Ramos (cell line): ENCODE measurements around the gene HRK.
"Not testable (repeated sequence)": the region's sequence is repeated elsewhere in the genome, so short reads cannot be mapped to it uniquely, and the experiment has no call there.

Experiments
- in situ Hi-C: fragments of 300-500 bp; cut with MboI; formaldehyde crosslinking; loops from one replicate; pipeline ENCODE4 v1.14.3; 2022; ENCODE audit warnings: low sequenced_read_pairs; ENCODE audit not compliant: unreplicated experiment

The HRK gene

DNA sequence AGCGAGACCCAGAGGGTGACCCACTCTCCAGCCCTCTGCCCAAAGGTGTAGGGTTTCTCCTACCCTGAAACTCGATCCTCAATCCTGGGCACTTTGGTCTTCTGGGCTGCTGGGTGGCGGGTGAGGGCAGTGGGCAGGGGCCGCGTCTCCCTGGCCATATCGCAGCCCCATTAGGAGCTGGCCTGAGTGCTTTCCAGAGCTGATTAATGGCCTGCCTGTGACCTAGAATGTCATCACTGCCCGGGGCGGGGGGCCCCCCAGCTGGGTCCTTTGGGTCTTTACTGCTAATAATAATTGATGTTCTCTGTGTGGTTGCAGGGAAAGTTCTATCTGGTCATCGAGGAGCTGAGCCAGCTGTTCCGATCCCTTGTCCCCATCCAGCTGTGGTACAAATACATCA is 47.8 kb downstream of the HRK start:
- in situ Hi-C loops: no loop called here

DNA sequence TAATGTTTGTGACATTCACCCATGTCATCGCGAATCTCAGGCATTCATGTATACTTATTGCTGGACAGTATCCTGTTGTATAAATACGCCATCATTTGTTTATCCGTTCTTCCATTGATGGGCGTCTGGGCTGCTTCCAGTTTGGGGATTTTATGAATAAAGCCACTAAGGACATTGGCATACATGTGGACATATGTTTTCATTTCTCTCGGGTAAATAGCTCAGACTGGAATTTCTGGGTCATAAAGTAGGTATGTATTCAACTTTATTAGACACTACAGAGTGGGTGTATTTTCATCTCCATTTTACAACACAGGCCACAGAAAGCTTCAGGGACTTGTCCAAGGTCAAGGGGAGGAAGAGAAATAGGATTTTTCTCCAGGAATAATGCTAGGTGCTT is 48.9 kb downstream of the HRK start:
- in situ Hi-C loops: no loop called here

DNA sequence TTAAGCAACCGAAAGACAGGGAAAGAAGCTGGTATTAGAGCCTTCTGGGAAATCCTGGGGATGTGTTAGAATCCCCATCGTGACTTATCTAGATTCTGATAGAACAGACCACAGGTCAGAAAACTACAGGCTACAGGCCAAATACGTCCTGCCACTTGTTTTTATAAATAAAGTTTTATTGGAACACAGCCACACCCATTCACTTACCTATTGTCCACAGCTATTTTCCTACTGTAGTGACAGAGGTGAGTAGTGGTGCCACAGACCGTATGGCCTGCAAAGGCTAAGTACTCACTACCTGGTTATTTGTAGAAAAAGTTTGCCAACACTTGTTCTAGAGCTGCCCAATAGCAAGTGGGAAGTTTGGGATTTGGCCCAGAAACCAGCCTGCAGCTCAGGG is 53.8 kb downstream of the HRK start:
- in situ Hi-C loops: no loop called here

DNA sequence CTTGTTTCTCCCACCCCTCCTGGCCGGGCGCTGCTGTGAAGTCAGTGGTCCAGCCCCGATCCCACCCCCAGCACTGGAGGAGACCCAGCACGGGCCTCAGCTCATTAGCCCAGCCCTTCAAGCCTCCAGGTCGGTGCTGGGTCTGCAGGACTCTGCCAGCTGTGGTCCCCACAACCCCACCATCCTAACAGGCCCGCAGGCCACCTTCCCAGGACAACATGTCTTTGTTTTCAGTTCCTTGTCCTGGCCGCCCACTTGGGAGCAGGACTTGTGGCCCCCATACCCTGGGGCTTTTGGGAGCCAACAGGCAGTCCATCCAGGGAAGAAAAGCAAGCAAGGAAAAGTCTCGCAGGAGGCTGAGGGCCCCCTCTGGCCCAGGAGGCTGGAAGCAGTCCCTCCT is 60.0 kb downstream of the HRK start:
- in situ Hi-C loops: no loop called here

DNA sequence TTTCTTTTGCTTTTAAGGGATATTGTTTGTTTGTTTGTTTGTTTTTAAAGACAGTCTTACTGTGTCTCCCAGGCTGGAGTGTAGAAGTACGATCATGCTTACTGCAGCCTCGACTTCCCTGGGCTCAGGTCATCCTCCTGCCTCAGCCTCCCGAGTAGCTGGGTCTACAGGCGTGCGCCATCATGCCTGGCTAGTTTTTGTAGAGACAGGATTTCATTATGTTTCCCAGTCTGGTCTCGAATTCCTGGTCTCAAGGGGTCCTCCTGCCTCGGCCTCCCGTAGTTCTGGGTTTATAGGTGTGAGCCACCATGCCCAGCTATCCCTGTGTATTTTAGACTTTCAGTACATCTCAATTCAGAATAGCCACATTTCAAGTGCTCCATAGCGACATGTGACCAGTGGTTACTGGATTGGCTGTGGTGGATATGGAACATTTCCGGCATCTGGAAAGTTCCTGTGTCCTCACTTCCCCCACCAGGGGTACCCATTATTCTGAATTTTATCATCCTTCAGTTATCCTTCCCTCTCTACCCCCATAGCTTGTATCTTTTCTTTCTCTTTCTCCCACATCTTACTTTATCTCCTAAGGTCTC is 61.1 kb downstream of the HRK start:
- in situ Hi-C loops: no loop called here

DNA sequence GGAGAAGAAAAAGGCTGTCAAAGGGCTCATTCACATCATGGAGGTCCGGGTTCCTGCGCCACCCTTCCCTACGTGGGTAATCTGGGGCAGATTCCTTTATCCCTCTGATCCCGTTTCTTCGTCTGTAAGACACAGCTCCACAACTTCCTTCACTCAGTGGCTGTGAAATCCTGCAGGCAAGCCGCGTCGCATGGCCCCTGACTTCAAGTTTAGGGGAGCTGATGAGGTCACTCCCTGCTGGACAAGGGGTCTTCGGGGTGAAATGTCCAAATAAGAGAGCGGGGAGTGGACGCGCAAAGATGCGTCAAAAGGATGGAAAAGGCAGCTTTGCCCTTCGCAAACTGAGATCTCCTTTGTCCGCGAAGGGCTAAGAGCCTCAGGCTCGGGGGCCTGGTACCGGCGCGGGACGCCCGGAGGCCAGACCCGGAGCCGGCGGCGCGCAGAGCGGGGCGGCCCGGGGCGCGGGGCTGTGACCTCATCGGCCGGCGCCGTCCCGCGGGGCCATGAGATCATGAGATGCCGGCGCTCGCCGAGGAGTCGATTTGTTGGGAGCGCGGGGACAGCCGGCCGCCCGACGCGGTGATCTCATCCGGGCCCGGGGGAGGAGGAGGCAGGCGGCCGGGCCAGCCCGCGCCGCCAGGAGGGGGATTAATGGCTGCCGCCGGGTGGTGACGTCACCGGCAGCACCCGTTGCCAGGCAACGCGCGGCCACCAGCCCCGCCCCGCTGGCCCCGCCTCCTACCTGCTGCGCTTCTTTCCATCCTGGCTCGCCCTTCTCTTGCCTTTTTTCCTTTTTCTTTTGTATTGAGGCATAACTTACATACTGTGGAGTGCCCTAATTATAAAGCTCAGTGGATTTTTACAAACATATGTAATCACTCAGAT is 62.1 kb downstream of the HRK start:
- in situ Hi-C loops: no loop called here

DNA sequence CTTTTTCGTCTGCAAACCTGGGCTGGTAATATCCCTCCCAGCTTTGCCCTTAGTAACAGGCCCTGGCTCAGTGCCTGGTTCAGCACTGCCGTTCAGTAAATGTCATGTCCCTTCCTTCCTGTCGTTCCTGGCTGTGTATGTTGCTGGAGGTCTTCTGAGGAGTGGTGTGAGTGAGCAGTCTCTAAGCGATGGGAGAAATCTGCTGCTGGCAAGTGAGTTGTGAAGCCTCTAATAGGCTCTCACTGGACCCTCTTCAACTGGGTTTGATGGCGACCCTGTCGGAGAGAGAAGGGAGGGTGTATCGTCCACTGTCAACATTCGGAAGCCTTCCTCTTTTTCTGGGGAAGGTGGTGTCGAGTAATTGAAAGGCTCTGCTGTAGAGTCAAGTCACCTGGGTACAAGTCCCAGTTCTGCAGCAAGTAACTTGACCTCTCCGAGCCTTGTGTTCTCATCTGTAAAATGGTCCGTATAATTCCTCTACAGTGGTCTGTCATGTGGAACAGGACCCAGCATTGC is 62.8 kb downstream of the HRK start:
- in situ Hi-C loops: no loop called here

DNA sequence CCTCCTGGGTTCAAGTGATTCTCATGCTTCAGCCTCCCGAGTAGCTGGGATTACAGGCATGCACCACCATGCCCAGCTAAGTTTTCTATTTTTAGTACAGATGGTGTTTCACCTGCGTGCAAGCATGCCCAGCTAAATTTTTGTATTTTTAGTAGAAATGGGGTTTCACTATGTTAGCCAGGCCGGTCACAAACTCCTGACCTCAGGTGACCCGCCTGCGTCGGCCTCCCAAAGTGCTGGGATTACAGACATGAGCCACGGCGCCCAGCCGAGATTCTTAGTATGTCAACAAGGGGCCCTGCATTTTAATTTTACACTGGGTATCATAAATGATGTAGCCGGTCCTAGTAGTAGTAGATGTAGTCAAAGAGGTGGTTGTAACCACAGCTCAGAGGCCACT is 66.5 kb downstream of the HRK start:
- in situ Hi-C loops: not testable (repeated sequence)

DNA sequence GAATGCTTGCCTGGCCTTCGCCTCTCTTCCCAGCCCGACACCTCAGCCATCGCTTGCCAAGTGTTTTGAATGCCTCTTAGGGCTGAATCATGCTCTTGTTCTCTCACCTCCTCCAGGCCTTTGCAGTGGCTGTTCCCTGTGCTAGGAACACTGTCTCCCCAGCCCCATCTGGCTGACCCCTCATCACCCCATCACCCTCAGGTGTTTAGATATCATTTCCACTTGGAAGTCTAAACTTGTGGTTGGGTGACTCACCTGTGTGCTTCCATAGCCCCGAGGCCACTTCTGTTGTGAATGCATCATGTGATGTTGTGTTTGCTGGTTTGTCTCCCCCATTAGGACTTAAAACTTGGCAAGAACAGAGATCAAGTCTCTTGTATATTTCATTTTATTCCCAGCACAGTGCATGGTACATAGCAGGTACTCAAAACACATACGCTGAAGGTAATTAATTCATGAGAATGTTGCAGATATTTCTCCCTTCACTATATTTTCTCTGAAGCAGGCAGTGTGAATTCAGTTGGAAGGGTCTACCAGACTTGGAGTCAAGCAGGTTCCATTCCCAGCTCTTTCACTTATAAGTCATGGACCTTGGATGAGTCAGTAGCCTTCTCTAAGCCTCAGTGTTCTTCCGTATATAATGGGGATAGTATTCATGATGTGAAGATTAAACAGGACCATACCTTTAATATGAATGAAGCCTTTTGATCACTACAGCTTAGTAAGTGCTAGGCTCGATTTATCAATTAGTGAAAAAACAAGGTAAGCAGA is 67.8 kb downstream of the HRK start:
- in situ Hi-C loops: no loop called here

DNA sequence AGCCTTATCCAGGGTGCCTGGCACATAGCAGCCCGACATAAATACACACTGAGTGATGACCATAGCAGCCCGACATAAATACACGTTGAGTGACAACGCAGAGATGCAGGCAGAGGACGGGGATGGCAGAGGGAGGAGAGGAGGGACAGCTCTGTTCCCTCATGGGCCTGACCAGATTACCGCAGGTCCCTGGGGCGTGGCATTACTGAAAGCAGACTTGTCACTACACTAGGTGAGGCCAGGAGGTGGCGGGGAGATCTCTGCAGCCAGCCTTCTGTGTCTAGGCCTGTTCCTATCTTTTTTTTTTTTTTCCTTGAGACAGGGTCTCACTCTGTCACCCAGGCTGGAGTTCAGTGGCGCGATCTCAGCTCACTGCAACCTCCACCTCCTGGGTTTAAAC is 69.0 kb downstream of the HRK start:
- in situ Hi-C loops: no loop called here

DNA sequence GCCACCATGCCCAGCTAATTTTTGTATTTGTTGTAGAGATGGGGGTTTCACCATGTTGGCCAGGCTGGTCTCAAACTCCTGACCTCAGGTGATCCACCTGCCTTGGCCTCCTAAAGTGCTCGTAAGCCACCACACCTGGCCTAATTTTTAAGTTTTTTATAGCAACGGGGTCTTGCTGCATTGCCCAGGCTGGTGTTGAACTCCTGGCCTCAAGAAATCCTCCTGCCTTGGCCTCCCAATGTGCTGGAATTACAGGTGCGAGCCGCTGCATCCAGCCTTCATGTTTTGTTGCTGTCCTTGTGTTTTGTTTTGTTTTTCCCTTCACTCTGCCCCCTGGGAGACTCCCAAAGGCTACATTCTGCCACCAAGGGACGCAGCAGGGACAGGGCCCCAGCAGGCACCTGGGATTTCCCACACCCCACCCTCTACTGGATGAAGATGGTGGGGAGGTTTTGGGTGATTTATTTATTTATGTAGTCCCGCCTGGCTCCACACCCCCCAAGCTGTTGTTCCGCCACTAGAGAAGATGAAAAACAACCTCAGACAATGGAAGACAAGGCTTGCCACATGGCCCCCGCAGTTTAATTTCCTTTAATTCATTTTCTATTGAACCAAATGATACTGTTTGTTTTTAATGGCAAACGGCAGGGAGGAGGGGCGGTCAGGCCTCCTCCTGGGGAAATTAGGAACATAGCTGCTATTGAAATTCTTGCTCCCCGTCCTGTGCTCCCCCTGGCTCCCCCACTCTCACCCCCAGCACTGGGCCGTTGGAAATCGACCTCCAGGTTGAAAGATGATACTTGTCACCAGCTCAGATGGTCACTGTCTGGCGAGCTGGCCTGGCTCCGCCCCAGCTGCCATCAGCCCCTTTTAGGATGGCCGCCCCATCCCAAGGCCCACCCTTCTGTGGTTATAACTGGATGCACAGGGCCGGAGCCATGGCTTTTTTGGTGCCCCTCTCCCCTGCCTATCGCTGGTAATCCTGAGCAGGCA is 72.8 kb downstream of the HRK start:
- in situ Hi-C loops: no loop called here

DNA sequence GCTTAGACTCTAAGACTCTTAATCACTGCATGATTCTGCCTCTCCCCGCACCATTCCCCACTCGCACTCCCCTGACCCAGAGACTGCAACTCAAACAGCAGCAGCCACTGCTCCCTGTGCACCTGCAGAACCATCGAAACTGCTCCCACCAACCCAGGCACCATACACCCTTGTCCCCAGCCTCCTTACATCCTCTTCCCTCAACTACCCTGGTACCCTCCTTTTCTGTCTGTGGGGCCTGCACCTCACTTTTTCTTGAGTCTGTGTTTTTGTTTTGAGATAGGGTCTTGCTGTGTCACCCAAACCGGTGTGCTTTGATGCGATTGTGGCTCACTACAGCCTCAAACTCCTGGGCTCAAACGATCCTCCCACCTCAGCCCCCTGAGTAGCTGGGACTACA is 73.7 kb downstream of the HRK start:
- in situ Hi-C loops: no loop called here

DNA sequence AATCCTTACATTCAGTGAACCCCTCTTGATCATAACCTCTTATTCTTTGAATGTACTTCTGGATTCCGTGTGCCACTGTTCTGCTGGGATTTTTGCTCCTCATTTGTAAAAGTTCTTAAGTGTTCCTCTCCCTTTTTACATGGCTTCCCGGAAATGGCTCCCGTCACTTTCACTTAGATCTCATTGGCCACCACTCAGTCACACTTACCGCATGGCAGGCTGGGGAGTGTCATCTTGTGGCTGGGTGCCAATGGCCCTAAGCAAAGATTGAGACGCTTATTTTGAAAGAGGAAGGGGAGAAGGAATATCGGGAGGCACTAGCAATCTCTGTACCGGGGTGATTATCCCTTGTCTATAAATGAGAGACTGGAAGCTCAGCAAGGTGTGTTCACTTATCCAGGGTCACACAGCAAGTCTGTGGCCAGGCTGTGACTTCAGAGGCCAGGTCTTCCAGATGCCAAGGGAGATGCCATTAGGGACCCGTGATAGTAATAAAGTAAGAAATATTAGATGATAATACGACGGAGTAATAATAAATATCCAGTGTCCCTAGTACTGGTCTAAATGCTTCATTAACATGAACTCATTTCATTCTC is 74.3 kb downstream of the HRK start:
- in situ Hi-C loops: no loop called here
